MV-4-11 (cell line): ENCODE measurements around the gene FDX2.

ENCODE experiments used
- DNase-seq: peaks from one replicate; lab custom pipeline; 2025; lab: John Stamatoyannopoulos, UW

Gene FDX2

GRCh38 chr19:10315335-10316214 is at the start of gene FDX2:
Gene FDX2 (minus strand): TSS chr19:10316015. CDS start chr19:10315996, 19 bp downstream.
- DNase-seq, result peak; percentile 82

GRCh38 chr19:10365518-10365917 is 49.7 kb upstream of the FDX2 start:
- no peak for DNase-seq

GRCh38 chr19:10364644-10365043 is 48.8 kb upstream of the FDX2 start:
- no peak for DNase-seq

- DNase-seq, result no peak
Measured at GRCh38 chr19:10363789-10364281, 48.0 kb upstream of the FDX2 start.

- DNase-seq, result no peak
Measured at GRCh38 chr19:10362259-10362658, 46.4 kb upstream of the FDX2 start.

- DNase-seq, result no peak
Measured at GRCh38 chr19:10361569-10362011, 45.8 kb upstream of the FDX2 start.

- no peak for DNase-seq
Measured at GRCh38 chr19:10356431-10356830, 40.6 kb upstream of the FDX2 start.

GRCh38 chr19:10353793-10354391 is 38.1 kb upstream of the FDX2 start:
- DNase-seq, result no peak

GRCh38 chr19:10352764-10353671 is 37.2 kb upstream of the FDX2 start:
- no peak for DNase-seq

- DNase-seq, result peak; percentile 94
Measured at GRCh38 chr19:10346509-10346908, 30.7 kb upstream of the FDX2 start.

GRCh38 chr19:10344780-10345179 is 29.0 kb upstream of the FDX2 start:
- no peak for DNase-seq

GRCh38 chr19:10343495-10343894 is 27.7 kb upstream of the FDX2 start:
- no peak for DNase-seq

- DNase-seq, result no peak
Measured at GRCh38 chr19:10339977-10340376, 24.2 kb upstream of the FDX2 start.

GRCh38 chr19:10339380-10339960 is 23.7 kb upstream of the FDX2 start, which contains the start of gene ICAM3:
Gene ICAM3 (minus strand): TSS chr19:10339624. CDS start chr19:10339614, 10 bp downstream.
- peak; percentile 71 for DNase-seq

- DNase-seq, result no peak
Measured at GRCh38 chr19:10338940-10339339, 23.1 kb upstream of the FDX2 start.

- peak; percentile 51 for DNase-seq
Measured at GRCh38 chr19:10336725-10337124, 20.9 kb upstream of the FDX2 start.

- no peak for DNase-seq
Measured at GRCh38 chr19:10335352-10335985, 19.7 kb upstream of the FDX2 start.

GRCh38 chr19:10334588-10335351 is 19.0 kb upstream of the FDX2 start:
- DNase-seq, result peak; percentile 94

- no peak for DNase-seq
Measured at GRCh38 chr19:10333758-10334587, 18.2 kb upstream of the FDX2 start.
